ENCODE results near the gene NLRP1.

Gene NLRP1

DNA sequence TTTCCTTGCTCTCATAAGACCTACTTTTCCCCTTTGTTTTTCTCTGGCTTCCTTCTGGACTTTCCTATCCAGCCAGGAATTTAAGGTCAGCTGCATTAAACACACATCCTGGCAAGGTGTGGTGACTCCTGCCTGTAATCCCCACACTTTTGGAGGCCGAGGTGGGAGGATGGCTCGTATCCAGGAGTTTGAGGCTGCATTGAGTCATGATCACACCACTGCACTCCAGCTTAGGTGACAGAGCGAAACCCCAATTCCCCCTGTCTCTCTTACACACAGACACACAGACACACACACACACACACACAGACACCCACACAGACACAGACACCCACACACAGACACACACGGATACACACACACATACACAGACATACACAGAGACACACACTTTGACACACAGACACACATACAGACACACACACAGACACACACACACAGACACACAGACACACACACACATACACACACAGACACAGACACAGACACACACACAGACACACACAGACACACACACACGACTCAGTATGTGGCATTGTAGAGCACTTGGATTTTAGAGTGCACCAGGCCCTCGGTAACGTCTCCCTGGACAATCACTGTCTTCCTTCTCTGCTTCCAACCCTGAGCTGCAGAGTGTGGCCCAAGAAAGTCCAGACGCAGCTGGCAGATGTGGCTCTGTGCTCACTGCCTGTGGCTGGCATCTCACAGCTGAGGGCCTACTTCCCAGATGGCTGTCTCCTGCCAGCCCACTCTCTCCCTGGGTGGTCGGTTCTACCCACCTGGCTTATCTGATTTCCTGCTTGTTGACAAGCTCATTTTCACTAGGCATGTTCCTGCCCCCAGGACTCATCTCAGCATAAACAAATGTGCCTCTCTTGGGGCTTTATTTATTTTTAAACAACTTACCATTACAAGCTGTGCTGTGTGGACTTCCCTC, 39.0 kb downstream of the NLRP1 start:
- TF ChIP-seq, protein P1, sequence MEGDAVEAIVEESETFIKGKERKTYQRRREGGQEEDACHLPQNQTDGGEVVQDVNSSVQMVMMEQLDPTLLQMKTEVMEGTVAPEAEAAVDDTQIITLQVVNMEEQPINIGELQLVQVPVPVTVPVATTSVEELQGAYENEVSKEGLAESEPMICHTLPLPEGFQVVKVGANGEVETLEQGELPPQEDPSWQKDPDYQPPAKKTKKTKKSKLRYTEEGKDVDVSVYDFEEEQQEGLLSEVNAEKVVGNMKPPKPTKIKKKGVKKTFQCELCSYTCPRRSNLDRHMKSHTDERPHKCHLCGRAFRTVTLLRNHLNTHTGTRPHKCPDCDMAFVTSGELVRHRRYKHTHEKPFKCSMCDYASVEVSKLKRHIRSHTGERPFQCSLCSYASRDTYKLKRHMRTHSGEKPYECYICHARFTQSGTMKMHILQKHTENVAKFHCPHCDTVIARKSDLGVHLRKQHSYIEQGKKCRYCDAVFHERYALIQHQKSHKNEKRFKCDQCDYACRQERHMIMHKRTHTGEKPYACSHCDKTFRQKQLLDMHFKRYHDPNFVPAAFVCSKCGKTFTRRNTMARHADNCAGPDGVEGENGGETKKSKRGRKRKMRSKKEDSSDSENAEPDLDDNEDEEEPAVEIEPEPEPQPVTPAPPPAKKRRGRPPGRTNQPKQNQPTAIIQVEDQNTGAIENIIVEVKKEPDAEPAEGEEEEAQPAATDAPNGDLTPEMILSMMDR (conservative IDR thresholded peaks at IDR 0.05; ENCODE audit: control insufficient read depth, insufficient read depth, low read depth, low read length) = no peak
- peak; percentile 35 for DNase-seq (ENCODE audit: low read depth)
- H3K4me3 ChIP-seq (ENCODE audit: control insufficient read depth, low read depth, low read length) = no peak overlapping the region

DNA sequence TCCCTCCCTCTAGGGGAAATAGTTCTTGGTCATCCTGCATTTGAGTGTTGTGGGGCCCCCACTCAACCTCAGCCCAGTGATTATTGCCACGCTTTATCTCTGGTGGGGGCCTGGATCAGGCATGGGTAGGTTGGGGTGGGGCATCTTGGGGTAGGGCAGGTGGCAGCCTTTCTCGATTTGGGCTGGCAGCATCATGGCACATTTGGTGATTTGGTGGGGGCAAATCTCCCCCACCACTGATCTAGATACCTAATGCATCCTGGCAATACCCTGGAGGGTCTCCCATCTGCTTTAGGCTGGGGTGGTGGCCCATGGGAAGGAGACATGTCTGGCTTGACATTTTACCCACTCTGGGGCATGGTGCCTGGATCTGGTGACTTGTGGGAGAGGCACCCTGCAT, 40.2 kb downstream of the NLRP1 start:
- H3K4me3 ChIP-seq (ENCODE audit: control insufficient read depth, low read depth, low read length) = no peak overlapping the region
- DNase-seq (ENCODE audit: low read depth) = no peak
- TF ChIP-seq, protein P1 (conservative IDR thresholded peaks at IDR 0.05; ENCODE audit: control insufficient read depth, insufficient read depth, low read depth, low read length) = no peak

DNA sequence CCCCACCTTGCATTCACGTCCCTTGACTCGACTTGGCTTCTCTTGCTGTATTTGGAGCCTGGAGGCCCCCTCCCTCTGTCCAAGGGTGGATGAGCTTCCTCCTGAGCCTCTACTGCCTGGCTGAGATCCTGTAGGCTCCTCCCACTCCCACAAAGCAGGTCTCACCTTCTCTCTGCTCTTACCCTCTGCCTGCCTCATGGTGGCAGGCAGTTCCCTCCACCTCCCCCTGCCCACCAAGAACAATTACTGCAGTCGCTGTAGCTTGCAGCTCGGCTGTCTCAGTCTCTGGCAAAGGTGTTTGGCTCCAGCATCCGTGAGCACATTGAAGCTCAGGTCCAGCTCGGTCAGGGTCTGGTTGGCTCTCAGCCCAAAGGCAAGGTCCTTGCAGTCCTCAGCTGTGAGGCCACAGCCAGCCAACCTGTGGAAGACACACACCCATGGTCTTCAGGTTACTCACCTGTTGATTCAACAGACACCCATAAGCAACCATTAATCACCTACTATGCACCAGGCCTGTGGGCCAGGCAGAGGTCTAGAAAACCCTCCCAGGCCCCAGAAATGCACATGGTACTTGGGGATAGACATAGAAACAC, 42.6 kb downstream of the NLRP1 start:
- TF ChIP-seq, protein P1 (conservative IDR thresholded peaks at IDR 0.05; ENCODE audit: control insufficient read depth, insufficient read depth, low read depth, low read length) = no peak
- no peak for DNase-seq (ENCODE audit: low read depth)

DNA sequence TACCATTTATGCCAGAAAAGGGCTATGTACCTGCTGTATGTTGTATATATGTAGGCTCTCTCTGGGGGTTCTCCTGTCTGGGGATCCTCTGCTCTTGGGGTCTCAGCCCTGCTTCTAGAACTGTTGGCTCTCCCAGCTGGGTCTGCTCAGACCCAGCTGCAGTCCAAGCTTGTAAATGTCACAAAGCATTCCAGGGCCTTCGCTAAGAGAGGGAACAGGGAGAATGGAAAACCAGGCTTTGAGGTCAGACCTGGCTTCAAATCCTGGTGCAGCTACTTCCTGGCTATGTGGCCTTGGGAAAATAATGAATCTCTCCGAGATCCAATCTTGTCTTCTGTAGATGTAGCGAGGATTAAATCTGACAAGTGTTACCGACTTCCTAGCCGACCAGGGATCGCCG, 44.0 kb downstream of the NLRP1 start:
- TF ChIP-seq, protein P1 (conservative IDR thresholded peaks at IDR 0.05; ENCODE audit: control insufficient read depth, insufficient read depth, low read depth, low read length) = no peak
- DNase-seq (ENCODE audit: low read depth) = no peak
- H3K4me3 ChIP-seq (ENCODE audit: control insufficient read depth, low read depth, low read length) = no peak overlapping the region

More for the DNA sequence above, 42.6 kb downstream of the NLRP1 start:
- H3K4me3 ChIP-seq (ENCODE audit: control insufficient read depth, low read depth, low read length) = no peak overlapping the region

DNA sequence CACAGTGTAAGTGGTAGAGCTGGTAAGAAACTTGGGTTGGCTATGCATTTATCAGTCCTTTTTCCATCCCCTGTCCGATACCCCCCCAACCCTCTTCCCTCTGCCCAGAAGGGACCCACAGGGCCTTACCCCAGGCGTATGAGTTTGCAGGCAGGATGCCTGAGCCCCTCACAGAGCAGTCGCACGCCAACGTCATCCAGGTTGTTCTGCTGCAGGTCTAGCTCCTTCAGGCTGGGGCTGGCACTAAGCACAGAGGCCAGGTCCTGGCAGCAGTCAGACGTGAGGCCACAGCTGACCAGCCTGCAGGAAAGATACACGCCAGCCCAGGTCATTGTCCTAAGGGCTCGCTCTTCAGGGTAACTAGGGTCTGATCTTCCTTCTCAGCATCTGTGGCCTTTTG, 45.0 kb downstream of the NLRP1 start:
- no peak overlapping the region for H3K4me3 ChIP-seq (ENCODE audit: control insufficient read depth, low read depth, low read length)
- TF ChIP-seq, protein P1 (conservative IDR thresholded peaks at IDR 0.05; ENCODE audit: control insufficient read depth, insufficient read depth, low read depth, low read length) = no peak
- no peak for DNase-seq (ENCODE audit: low read depth)

DNA sequence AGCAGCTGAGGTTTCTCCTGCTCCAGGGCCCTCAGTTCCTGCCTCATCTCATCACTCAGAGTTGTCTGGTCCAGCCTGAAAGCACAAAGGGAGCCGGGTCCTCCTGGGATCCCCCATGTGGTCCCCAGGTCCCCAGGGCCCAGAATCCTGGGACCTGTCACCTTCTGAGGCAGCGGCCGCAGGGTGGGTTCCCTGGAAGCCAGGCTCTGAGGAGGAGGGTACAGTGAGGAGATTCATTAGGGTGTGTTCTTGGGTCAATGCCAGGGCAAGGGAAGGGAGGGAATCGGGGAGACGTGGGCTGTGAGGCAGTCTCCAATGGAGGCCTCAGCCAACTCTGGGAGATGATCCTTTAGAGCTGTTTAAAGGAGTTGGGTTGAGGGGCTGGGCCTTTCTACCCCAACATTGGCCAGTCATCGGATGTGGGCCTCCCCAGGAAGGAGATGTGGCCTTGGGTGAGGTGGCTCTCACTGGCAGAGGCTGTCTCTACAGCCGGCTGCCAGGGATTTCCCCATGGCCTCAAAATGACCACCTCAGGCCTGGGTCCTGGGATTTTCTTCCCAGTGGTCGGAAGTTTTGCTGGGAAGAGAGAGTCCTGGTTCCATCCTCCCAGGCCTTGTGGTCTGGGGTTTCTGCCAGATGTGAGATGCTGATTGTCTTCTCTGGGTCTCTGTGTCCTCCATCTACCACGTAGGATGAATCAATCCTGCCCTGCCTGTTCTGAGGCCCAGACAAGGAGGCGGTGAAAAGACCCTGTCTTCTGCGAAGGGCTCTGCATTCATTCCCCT, 47.3 kb downstream of the NLRP1 start:
- H3K4me3 ChIP-seq (ENCODE audit: control insufficient read depth, low read depth, low read length) = no peak overlapping the region
- TF ChIP-seq, protein P1 (conservative IDR thresholded peaks at IDR 0.05; ENCODE audit: control insufficient read depth, insufficient read depth, low read depth, low read length) = no peak
- DNase-seq (ENCODE audit: low read depth) = peak; percentile 60
